HL-60 (cell line): ENCODE measurements around the gene GMPR.

Source experiments
- DNase-seq, 2 experiments: peaks; one replicate each; pipeline ENCODE4 v3.0.0-alpha.2; 2010 to 2020; ENCODE audit warnings: low read depth in 1 of 2, low spot score in 1 of 2
- H3K27ac ChIP-seq: fragments of 250-450 bp; sonication (Bioruptor Pico); replicated peaks from 2 replicates; pipeline ENCODE4 v1.5.1; 2020; ENCODE audit warnings: mild to moderate bottlenecking, moderate library complexity
- H3K27me3 ChIP-seq: fragments of 250-450 bp; sonication (Bioruptor Pico); 2 replicates; pipeline ENCODE4 v1.5.1; 2021; ENCODE audit warnings: mild to moderate bottlenecking, moderate library complexity; ENCODE audit not compliant: insufficient read depth, poor library complexity, severe bottlenecking
- H3K4me3 ChIP-seq: replicated peaks from 2 replicates; pipeline ENCODE4 v1.5.1; 2011; ENCODE audit warnings: mild to moderate bottlenecking, control low read depth, low read length; ENCODE audit not compliant: insufficient read depth
- CTCF ChIP-seq: IDR thresholded peaks from one replicate; pipeline ENCODE4 v1.5.1; 2011; ENCODE audit warnings: low read length, control low read depth, inconsistent platforms; ENCODE audit not compliant: insufficient read depth
- GABPA ChIP-seq: IDR thresholded peaks from 2 replicates; pipeline ENCODE4 v1.6.1; 2012; ENCODE audit warnings: low read depth
- POLR2AphosphoS5 ChIP-seq: IDR thresholded peaks from 2 replicates; pipeline ENCODE4 v1.6.1; 2012; ENCODE audit warnings: low read depth
- REST ChIP-seq: IDR thresholded peaks from 2 replicates; pipeline ENCODE4 v1.6.1; 2012; ENCODE audit warnings: low read depth; ENCODE audit not compliant: insufficient replicate concordance
- SPI1 ChIP-seq: IDR thresholded peaks from 2 replicates; pipeline ENCODE4 v1.6.1; 2012; ENCODE audit warnings: low read depth, mild to moderate bottlenecking, borderline replicate concordance

Gene GMPR

GRCh38 chr6:16318538-16318937, 80.2 kb downstream of the GMPR start:
- no peak for DNase-seq
- Histone ChIP-seq H3K4me3 (no peak overlapping the region), H3K27me3 (no peaks in the 10 kb centered on the region), H3K27ac (no peak overlapping the region)
- TF ChIP-seq CTCF (no peak), GABPA (no peak), POLR2AphosphoS5 (no peak), REST (no peak), SPI1 (no peak)

- no peaks in the 10 kb centered on the region for H3K27me3 ChIP-seq
- TF ChIP-seq POLR2AphosphoS5 (no peak), CTCF (no peak), REST (no peak), SPI1 (no peak), GABPA (no peak)
- no peak overlapping the region for H3K4me3 ChIP-seq
- H3K27ac ChIP-seq, result no peak overlapping the region
- DNase-seq, result no peak
These were observed 80.8 kb downstream of the GMPR start for GRCh38 chr6:16318953-16319720.

- Histone ChIP-seq H3K4me3 (peak overlapping the region; percentile 19), H3K27me3 (no peaks in the 10 kb centered on the region), H3K27ac (no peak overlapping the region)
- peak in 1 of 2 experiments; percentile 47 for DNase-seq
- TF ChIP-seq SPI1 (peak; percentile 47; the same call in 1 of the 2 replicates), CTCF (no peak)
These were observed 81.6 kb downstream of the GMPR start for GRCh38 chr6:16319813-16320532.
